K562 (cell line): ENCODE results near the gene TRIM69. TPM values are rescaled to one million over a fixed set of nuclear protein-coding genes. Genes with fewer than 3 reads are reported as not detected.

ENCODE experiments used
- BACH1 ChIP-seq: fragments of 200-800 bp; sonication (Bioruptor generic); IDR thresholded peaks from 2 replicates; pipeline ENCODE4 v1.6.1; 2016; ENCODE audit warnings: missing genetic modification characterization, missing compliant biosample characterization
- BMI1 ChIP-seq: fragments of 150-350 bp; IDR thresholded peaks from 2 replicates; pipeline ENCODE4 v1.6.1; 2014; ENCODE audit warnings: low read length
- C11orf30 ChIP-seq: fragments of 450-650 bp; IDR thresholded peaks from 2 replicates; pipeline ENCODE4 v1.6.1; 2016; ENCODE audit warnings: low read depth, mild to moderate bottlenecking
- CHD4 ChIP-seq: fragments of 200-600 bp; sonication (generic); IDR thresholded peaks from 3 replicates; pipeline ENCODE4 v1.6.1; 2012; ENCODE audit warnings: low read depth, mild to moderate bottlenecking, mixed read lengths, low read length, inconsistent platforms; ENCODE audit not compliant: insufficient read depth, insufficient replicate concordance, poor library complexity, severe bottlenecking
- CREB1 ChIP-seq, 2 experiments: sonication (generic) in 1 of 2; formaldehyde crosslinking in 1 of 2; IDR thresholded peaks; 2 replicates each; pipeline versions ENCODE4 v1.6.1 to v1.8.0; 2012 to 2022; ENCODE audit warnings: inconsistent platforms in 1 of 2, mild to moderate bottlenecking in 1 of 2, missing genetic modification reagents in 1 of 2, moderate library complexity in 1 of 2
- E2F3 ChIP-seq: fragments of 250-450 bp; sonication (Bioruptor Pico); IDR thresholded peaks from 2 replicates; pipeline ENCODE4 v1.4.0; 2020; ENCODE audit warnings: mild to moderate bottlenecking
- E2F6 ChIP-seq, 2 experiments: IDR thresholded peaks; 2 replicates each; pipeline ENCODE4 v1.6.1; 2011; ENCODE audit warnings: borderline replicate concordance in 1 of 2, control low read depth in 1 of 2, low read depth in 1 of 2, low read length in 1 of 2, mild to moderate bottlenecking in 1 of 2, mixed read lengths in 1 of 2, moderate library complexity in 1 of 2; ENCODE audit not compliant: insufficient read depth in 1 of 2, insufficient read length in 1 of 2, poor library complexity in 1 of 2, severe bottlenecking in 1 of 2; ENCODE audit errors: extremely low read depth in 1 of 2
- GTF2A2 ChIP-seq: IDR thresholded peaks from 2 replicates; pipeline ENCODE4 v1.6.1; 2016; ENCODE audit warnings: mild to moderate bottlenecking, missing genetic modification characterization, missing compliant biosample characterization
- IFI16 ChIP-seq: fragments of 250-450 bp; sonication (Bioruptor Pico); IDR thresholded peaks from 2 replicates; pipeline ENCODE4 v2.1.2; 2022; ENCODE audit warnings: mild to moderate bottlenecking, inconsistent platforms
- KDM4B ChIP-seq, 2 experiments: fragments of 450-650 bp in 1 of 2; sonication (generic) in 1 of 2; IDR thresholded peaks; 2 replicates each; pipeline ENCODE4 v1.6.1; 2016 to 2017; ENCODE audit warnings: borderline replicate concordance in 2 of 2, antibody characterized with exemption in 1 of 2, low read depth in 1 of 2, mild to moderate bottlenecking in 1 of 2
- MXD1 ChIP-seq: fragments of 250-450 bp; sonication (Bioruptor Pico); IDR thresholded peaks from 2 replicates; pipeline ENCODE4 v1.8.0; 2021; ENCODE audit warnings: borderline replicate concordance, mild to moderate bottlenecking, moderate library complexity; ENCODE audit not compliant: poor library complexity, severe bottlenecking
- MXI1 ChIP-seq: IDR thresholded peaks from 2 replicates; pipeline ENCODE4 v1.6.1; 2011; ENCODE audit warnings: low read depth, mild to moderate bottlenecking, improper control_type of control experiment, low read length
- NRF1 ChIP-seq, 2 experiments: fragments of 450-650 bp; IDR thresholded peaks in 1 of 2; conservative IDR thresholded peaks in 1 of 2; 2 replicates each; pipeline ENCODE4 v1.6.1; 2014; ENCODE audit warnings: mild to moderate bottlenecking in 2 of 2
- PHF20 ChIP-seq: fragments of 450-650 bp; IDR thresholded peaks from 2 replicates; pipeline ENCODE4 v1.6.1; 2018; ENCODE audit not compliant: partially characterized antibody
- SLC30A9 ChIP-seq: fragments of 250-450 bp; sonication (Bioruptor Pico); IDR thresholded peaks from 2 replicates; pipeline ENCODE4 v1.8.0; 2022; ENCODE audit warnings: mild to moderate bottlenecking, moderate library complexity
- SMAD1 ChIP-seq: fragments of 150-350 bp; IDR thresholded peaks from 2 replicates; pipeline ENCODE4 v1.6.1; 2014; ENCODE audit warnings: low read length, low read depth; ENCODE audit not compliant: partially characterized antibody
- TBP ChIP-seq: optimal IDR thresholded peaks from 2 replicates; pipeline ENCODE3; 2011; ENCODE audit warnings: low read depth, low read length, improper control_type of control experiment
- TCF3 ChIP-seq: sonication (generic); formaldehyde crosslinking; IDR thresholded peaks from 2 replicates; pipeline ENCODE4 v1.4.0; 2020; ENCODE audit warnings: mild to moderate bottlenecking, missing genetic modification reagents
- XRCC3 ChIP-seq: fragments of 450-650 bp; IDR thresholded peaks from 2 replicates; pipeline ENCODE4 v1.6.1; 2017; ENCODE audit warnings: mild to moderate bottlenecking, moderate library complexity
- ZBTB1 ChIP-seq: sonication (generic); formaldehyde crosslinking; IDR thresholded peaks from 2 replicates; pipeline ENCODE4 v1.8.1; 2023; ENCODE audit warnings: missing genetic modification reagents, low read depth, mild to moderate bottlenecking, borderline replicate concordance
- ZNF197 ChIP-seq: fragments of 200-800 bp; sonication (Bioruptor generic); IDR thresholded peaks from 2 replicates; pipeline ENCODE4 v1.6.1; 2016; ENCODE audit warnings: low read depth, missing genetic modification characterization, missing compliant biosample characterization
- ZNF253 ChIP-seq: fragments of 250-450 bp; sonication (Bioruptor Pico); conservative IDR thresholded peaks from 2 replicates; pipeline ENCODE4 v1.6.1; 2021; ENCODE audit warnings: mild to moderate bottlenecking
- ZNF511 ChIP-seq: sonication (generic); formaldehyde crosslinking; IDR thresholded peaks from 2 replicates; pipeline ENCODE4 v1.8.0; 2022; ENCODE audit warnings: mild to moderate bottlenecking, missing genetic modification reagents
- ZNF589 ChIP-seq: fragments of 200-800 bp; sonication (Bioruptor generic); IDR thresholded peaks from 2 replicates; pipeline ENCODE4 v1.6.1; 2016; ENCODE audit warnings: low read depth, missing genetic modification characterization, missing compliant biosample characterization
- polyA plus RNA-seq, 8 experiments: library from polyadenylated mRNA; depleted of rRNA in 4 of 8; stranded (reverse) in 5 of 8; unstranded in 3 of 8; fragments of >200 nt; fragmentation: Nextera tagmentation in 2 of 8; fragmentation: Illumina TruSeq in 1 of 8; extraction: Ambion mirVana in 2 of 8; extraction: Trizol in 1 of 8; gene quantifications; 2 replicates each; pipeline versions ENCODE4 v1.2.1 to v1.2.3, GENCODE V29; 2011 to 2014; ENCODE audit warnings: inconsistent platforms in 1 of 8, missing spikeins in 1 of 8
- total RNA-seq, 7 experiments: library from RNA; depleted of rRNA in 6 of 7; stranded (reverse); fragments of >200 nt in 6 of 7; fragmentation: Illumina TruSeq in 2 of 7; extraction: Trizol in 2 of 7; gene quantifications; 2 replicates each; pipeline versions ENCODE4 v1.2.1 to v1.2.3, GENCODE V29; 2011 to 2021; ENCODE audit warnings: low replicate concordance in 1 of 7

The TRIM69 gene
- total and polyA plus RNA-seq, 9 of the 15 experiments (the other 6 are each of a cell fraction or from before 2014, with no cell fraction given), result 1.0 to 4.3 (median 2.3) TPM

GRCh38 chr15:44728576-44729407, 7.5 kb upstream of the TRIM69 start (continued):
- TF ChIP-seq E2F6 (IDR thresholded peaks at IDR 0.05; ENCODE audit: borderline replicate concordance in 1 of 2, extremely low read depth in 1 of 2, insufficient read depth in 1 of 2, insufficient read length in 1 of 2, low read depth in 1 of 2, low read length in 1 of 2, poor library complexity in 1 of 2, severe bottlenecking in 1 of 2) (peak in 1 of 2 experiments; percentile 9), IFI16 (no peak), ZNF589 (CRISPR knock-in tag) (no peak), ZNF511 (CRISPR knock-in tag) (no peak), XRCC3 (no peak), SMAD1 (no peak), TBP (peak; percentile 35), MXD1 (CRISPR knock-in tag) (no peak), C11orf30 (peak; percentile 87), KDM4B (IDR thresholded peaks at IDR 0.05; ENCODE audit: borderline replicate concordance in 2 of 2, low read depth in 1 of 2) (no peak), BACH1 (tag) (peak; percentile 66; the same call in 1 of the 2 replicates), SLC30A9 (CRISPR knock-in tag) (no peak), ZBTB1 (CRISPR knock-in tag) (no peak), MXI1 (no peak), PHF20 (no peak), TCF3 (CRISPR knock-in tag) (peak; percentile 29), BMI1 (no peak), NRF1 (conservative IDR thresholded peaks at IDR 0.05 in 1 of 2, IDR thresholded peaks at IDR 0.05 in 1 of 2) (peak; percentile 84 to 86), GTF2A2 (no peak), ZNF197 (no peak), E2F3 (CRISPR knock-in tag) (peak; percentile 25; the same call in 1 of the 2 replicates), CREB1 (IDR thresholded peaks at IDR 0.05) (peak; percentile 85; the same call in 1 of the 2 replicates), CREB1 (CRISPR knock-in tag; IDR thresholded peaks at IDR 0.05) (peak; percentile 91), CHD4 (no peak), ZNF253 (no peak)
